Ishikawa (cell line): ENCODE results near the gene ITPRIPL2.
A peak's percentile ranks its signal among the peaks of the same experiment; 100 is the strongest.

Experiments
- CEBPB ChIP-seq: IDR thresholded peaks from 2 replicates; pipeline ENCODE4 v1.6.1; 2012
- CREB1 ChIP-seq: IDR thresholded peaks from 2 replicates; pipeline ENCODE4 v1.6.1; 2012; ENCODE audit warnings: low read depth
- EGR1 ChIP-seq: IDR thresholded peaks from 2 replicates; pipeline ENCODE4 v1.6.1; 2012
- EP300 ChIP-seq: IDR thresholded peaks from 2 replicates; pipeline ENCODE4 v1.6.1; 2012; ENCODE audit warnings: borderline replicate concordance
- FOXM1 ChIP-seq: IDR thresholded peaks from 2 replicates; pipeline ENCODE4 v1.6.1; 2012; ENCODE audit warnings: low read depth, borderline replicate concordance
- NFIC ChIP-seq: IDR thresholded peaks from 2 replicates; pipeline ENCODE4 v1.6.1; 2012
- RAD21 ChIP-seq: IDR thresholded peaks from 2 replicates; pipeline ENCODE4 v1.6.1; 2012; ENCODE audit warnings: low read depth
- TAF1 ChIP-seq: IDR thresholded peaks from 2 replicates; pipeline ENCODE4 v1.6.1; 2012; ENCODE audit warnings: low read depth, mild to moderate bottlenecking
- TCF12 ChIP-seq: IDR thresholded peaks from 2 replicates; pipeline ENCODE4 v1.6.1; 2012; ENCODE audit warnings: low read depth
- TEAD4 ChIP-seq: IDR thresholded peaks from 2 replicates; pipeline ENCODE4 v1.6.1; 2012
- USF1 ChIP-seq: IDR thresholded peaks from 2 replicates; pipeline ENCODE4 v1.6.1; 2012
- YY1 ChIP-seq: IDR thresholded peaks from 2 replicates; pipeline ENCODE4 v1.6.1; 2012; ENCODE audit warnings: low read depth
- ZBTB7A ChIP-seq: IDR thresholded peaks from 2 replicates; pipeline ENCODE4 v1.6.1; 2012; ENCODE audit warnings: low read depth
- TF ChIP-seq, protein P1 (sequence below): IDR thresholded peaks from 2 replicates; pipeline ENCODE4 v1.6.1; 2012
- TF ChIP-seq, protein P2 (sequence below): IDR thresholded peaks from 2 replicates; pipeline ENCODE4 v1.6.1; 2012; ENCODE audit warnings: low read depth, mild to moderate bottlenecking

ITPRIPL2 gene

DNA sequence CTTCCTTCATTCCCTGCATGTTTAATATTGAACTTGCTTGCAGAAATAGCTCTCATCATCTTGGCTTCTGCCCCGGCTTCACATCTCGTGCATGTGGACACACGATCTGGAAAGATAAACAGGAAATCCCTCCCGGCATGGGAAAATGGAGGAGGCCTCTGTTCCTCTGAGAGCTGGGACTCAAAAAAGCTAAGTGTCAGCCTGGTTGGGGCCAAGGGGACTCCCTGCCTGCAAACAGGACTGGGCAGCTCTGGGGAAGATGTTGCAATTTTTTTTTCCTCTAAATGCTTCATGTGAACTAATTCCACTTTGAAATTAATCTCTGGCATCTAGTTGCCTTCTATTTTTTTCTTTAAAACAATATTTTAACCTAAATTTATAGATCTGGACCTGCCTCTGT, 24.8 kb downstream of the ITPRIPL2 start:
- TF ChIP-seq CEBPB, result peak; percentile 59
- TF ChIP-seq USF1, result no peak
- TF ChIP-seq ZBTB7A, result no peak

- TF ChIP-seq, protein P1, sequence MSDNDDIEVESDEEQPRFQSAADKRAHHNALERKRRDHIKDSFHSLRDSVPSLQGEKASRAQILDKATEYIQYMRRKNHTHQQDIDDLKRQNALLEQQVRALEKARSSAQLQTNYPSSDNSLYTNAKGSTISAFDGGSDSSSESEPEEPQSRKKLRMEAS, result no peak
- TF ChIP-seq FOXM1, result no peak
- TF ChIP-seq EGR1, result no peak
- no peak for TF ChIP-seq TAF1
- no peak for TF ChIP-seq ZBTB7A
- no peak for TF ChIP-seq TEAD4
Observed at GRCh38 chr16:19139436-19140091, 25.8 kb downstream of the ITPRIPL2 start.

- no peak for TF ChIP-seq RAD21
- TF ChIP-seq, protein P1, result no peak
Observed at GRCh38 chr16:19140396-19140795, 26.6 kb downstream of the ITPRIPL2 start.

DNA sequence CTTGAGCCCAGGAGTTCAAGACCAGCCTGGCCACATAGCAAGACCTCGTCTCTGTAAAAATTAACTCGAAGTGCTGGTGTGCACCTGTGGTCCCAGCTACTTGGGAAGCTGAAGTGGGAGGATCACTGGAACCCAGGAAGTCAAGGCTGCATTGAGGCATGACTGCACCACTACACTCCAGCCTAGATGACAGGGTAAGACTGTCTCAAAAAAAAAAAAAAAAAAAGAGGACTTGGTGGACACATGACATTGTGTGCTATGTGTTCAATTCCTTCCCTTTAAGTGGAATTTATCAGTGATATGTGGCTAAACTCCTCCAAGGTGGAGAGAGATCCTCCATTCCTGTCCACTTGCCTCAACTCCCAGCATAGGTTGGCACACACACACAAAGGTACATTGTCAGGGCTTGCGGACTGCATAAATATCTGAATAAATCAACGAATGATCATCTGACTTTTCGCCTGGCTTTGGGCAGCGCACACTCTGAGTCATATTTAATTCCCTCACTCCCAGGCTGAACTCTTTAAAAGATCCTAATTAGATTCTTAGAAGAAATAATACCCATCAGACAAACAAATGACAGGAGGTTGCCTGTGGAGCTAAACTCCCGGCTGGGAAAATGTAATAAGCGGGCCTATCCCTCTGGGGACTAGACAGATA, 29.3 kb downstream of the ITPRIPL2 start:
- TF ChIP-seq, protein P2, sequence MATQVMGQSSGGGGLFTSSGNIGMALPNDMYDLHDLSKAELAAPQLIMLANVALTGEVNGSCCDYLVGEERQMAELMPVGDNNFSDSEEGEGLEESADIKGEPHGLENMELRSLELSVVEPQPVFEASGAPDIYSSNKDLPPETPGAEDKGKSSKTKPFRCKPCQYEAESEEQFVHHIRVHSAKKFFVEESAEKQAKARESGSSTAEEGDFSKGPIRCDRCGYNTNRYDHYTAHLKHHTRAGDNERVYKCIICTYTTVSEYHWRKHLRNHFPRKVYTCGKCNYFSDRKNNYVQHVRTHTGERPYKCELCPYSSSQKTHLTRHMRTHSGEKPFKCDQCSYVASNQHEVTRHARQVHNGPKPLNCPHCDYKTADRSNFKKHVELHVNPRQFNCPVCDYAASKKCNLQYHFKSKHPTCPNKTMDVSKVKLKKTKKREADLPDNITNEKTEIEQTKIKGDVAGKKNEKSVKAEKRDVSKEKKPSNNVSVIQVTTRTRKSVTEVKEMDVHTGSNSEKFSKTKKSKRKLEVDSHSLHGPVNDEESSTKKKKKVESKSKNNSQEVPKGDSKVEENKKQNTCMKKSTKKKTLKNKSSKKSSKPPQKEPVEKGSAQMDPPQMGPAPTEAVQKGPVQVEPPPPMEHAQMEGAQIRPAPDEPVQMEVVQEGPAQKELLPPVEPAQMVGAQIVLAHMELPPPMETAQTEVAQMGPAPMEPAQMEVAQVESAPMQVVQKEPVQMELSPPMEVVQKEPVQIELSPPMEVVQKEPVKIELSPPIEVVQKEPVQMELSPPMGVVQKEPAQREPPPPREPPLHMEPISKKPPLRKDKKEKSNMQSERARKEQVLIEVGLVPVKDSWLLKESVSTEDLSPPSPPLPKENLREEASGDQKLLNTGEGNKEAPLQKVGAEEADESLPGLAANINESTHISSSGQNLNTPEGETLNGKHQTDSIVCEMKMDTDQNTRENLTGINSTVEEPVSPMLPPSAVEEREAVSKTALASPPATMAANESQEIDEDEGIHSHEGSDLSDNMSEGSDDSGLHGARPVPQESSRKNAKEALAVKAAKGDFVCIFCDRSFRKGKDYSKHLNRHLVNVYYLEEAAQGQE, result no peak
- TF ChIP-seq TEAD4 (no peak), EGR1 (no peak), RAD21 (no peak), TCF12 (no peak), CEBPB (no peak), FOXM1 (no peak), TAF1 (no peak), CREB1 (no peak), NFIC (no peak), EP300 (no peak), ZBTB7A (no peak), YY1 (no peak), USF1 (no peak)
- TF ChIP-seq, protein P1, result no peak

- TF ChIP-seq RAD21, result no peak
- no peak for TF ChIP-seq CREB1
- no peak for TF ChIP-seq NFIC
- no peak for TF ChIP-seq EP300
- no peak for TF ChIP-seq TCF12
- TF ChIP-seq, protein P1, result no peak
- TF ChIP-seq YY1, result no peak
- TF ChIP-seq ZBTB7A, result no peak
- no peak for TF ChIP-seq FOXM1
- TF ChIP-seq CEBPB, result no peak
- TF ChIP-seq EGR1, result no peak
- TF ChIP-seq TEAD4, result no peak
Observed at GRCh38 chr16:19143599-19143956, 29.8 kb downstream of the ITPRIPL2 start.

GRCh38 chr16:19145010-19145409, 31.2 kb downstream of the ITPRIPL2 start:
- TF ChIP-seq CEBPB (no peak), FOXM1 (no peak)
- TF ChIP-seq, protein P1, result no peak

DNA sequence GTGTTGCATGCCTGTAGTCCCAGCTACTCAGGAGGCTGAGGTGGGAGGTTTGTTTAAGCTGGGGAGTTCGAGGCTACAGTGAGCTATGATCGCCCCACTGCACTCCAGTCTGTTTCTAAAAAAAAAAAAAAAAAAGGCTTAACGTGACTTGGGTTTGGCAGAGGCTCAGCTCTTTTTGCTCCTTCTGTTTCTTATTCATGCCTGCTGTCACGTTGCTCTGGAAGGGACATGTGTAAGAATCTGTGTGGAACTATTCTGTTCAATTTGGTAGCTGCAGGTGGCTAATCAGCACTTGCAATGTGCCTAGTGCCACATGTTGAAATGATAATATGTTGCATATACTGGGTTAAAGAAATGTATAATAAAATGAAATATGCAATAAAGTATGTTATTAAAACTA, 33.4 kb downstream of the ITPRIPL2 start:
- TF ChIP-seq NFIC (no peak), CREB1 (no peak)
- TF ChIP-seq, protein P2, result no peak
